MCF 10A (cell line): ENCODE measurements around the gene MOV10L1. TPM values are rescaled to one million over a fixed set of nuclear protein-coding genes. Genes with fewer than 3 reads are reported as not detected.
A peak's percentile ranks its signal among the peaks of the same experiment; 100 is the strongest.

Experiments used
- BruUV-seq: library from RNA; stranded (reverse); fragments of 400-500 nt; replicated peaks from 2 replicates; lab custom pipeline; 2021; lab: Mats Ljungman, UMichigan
- CTCF ChIA-PET: fragments of 300-600 bp; sonication (Branson Sonifier 250); formaldehyde crosslinking; extraction: SDS; loops from one replicate; lab custom pipeline; 2021; ENCODE audit warnings: antibody characterized with exemption, inconsistent platforms; lab: Yijun Ruan, JAX
- POLR2A ChIA-PET: fragments of 300-600, 350-650 bp; sonication (Branson Sonifier 250); formaldehyde crosslinking; extraction: SDS; loops from one replicate; lab custom pipeline; 2020; ENCODE audit warnings: antibody characterized with exemption, inconsistent platforms; lab: Yijun Ruan, JAX
- DNase-seq: peaks from one replicate; pipeline ENCODE4 v3.0.0-alpha.2; 2018; ENCODE audit not compliant: unreplicated experiment
- H3K27ac Mint-ChIP-seq: one replicate; pipeline ENCODE4 v1.8.0; 2022; ENCODE audit warnings: mild to moderate bottlenecking, low read depth, mixed read lengths; ENCODE audit not compliant: unreplicated experiment
- H3K27me3 Mint-ChIP-seq: one replicate; pipeline ENCODE4 v1.8.0; 2022; ENCODE audit warnings: mixed read lengths; ENCODE audit not compliant: insufficient read depth, unreplicated experiment
- H3K36me3 Mint-ChIP-seq: one replicate; pipeline ENCODE4 v1.8.0; 2022; ENCODE audit warnings: mild to moderate bottlenecking, moderate library complexity, mixed read lengths; ENCODE audit not compliant: insufficient read depth, unreplicated experiment
- H3K4me1 Mint-ChIP-seq: one replicate; pipeline ENCODE4 v1.8.0; 2022; ENCODE audit warnings: mixed read lengths; ENCODE audit not compliant: insufficient read depth, unreplicated experiment
- H3K4me3 Mint-ChIP-seq: one replicate; pipeline ENCODE4 v1.8.0; 2022; ENCODE audit warnings: mild to moderate bottlenecking, moderate library complexity, mixed read lengths; ENCODE audit not compliant: unreplicated experiment
- H3K9me3 Mint-ChIP-seq: one replicate; pipeline ENCODE4 v1.8.0; 2022; ENCODE audit warnings: mixed read lengths; ENCODE audit not compliant: unreplicated experiment
- intact Hi-C: fragments of 100-400 bp; cut with micrococcal nuclease; formaldehyde crosslinking; loops from 2 replicates; pipeline ENCODE4 v1.14.1; 2022
- total RNA-seq: library from RNA; stranded (reverse); gene quantifications from 2 replicates; pipeline ENCODE4 v1.2.3, GENCODE V29; 2022
- TF ChIP-seq, protein P1 (sequence below): fragments of 200-600 bp; IDR thresholded peaks from one replicate; pipeline ENCODE4 v1.8.0; 2022; ENCODE audit warnings: antibody characterized with exemption, mild to moderate bottlenecking; ENCODE audit not compliant: unreplicated experiment

The MOV10L1 gene
- total RNA-seq, 1 experiment from 2014 or later, result not detected

DNA sequence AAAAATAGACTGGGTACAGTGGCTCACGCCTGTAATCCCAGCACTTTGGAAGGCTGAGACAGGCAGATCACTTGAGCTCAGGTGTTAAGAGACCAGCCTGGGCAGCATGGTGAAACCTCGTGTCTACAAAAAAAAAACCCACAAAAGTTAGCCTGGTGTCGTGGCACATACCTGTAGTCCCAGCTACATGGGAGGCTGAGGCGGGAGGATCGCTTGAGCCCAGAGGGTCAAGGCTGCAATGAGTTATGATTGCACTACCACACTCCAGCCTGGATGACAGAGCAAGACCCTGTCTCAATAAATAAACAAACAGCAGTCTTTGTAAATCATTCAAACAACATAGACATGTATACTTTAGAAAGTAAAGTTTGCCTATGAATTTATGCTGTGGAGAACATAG, 2.5 kb downstream of the MOV10L1 start:
- TF ChIP-seq, protein P1, sequence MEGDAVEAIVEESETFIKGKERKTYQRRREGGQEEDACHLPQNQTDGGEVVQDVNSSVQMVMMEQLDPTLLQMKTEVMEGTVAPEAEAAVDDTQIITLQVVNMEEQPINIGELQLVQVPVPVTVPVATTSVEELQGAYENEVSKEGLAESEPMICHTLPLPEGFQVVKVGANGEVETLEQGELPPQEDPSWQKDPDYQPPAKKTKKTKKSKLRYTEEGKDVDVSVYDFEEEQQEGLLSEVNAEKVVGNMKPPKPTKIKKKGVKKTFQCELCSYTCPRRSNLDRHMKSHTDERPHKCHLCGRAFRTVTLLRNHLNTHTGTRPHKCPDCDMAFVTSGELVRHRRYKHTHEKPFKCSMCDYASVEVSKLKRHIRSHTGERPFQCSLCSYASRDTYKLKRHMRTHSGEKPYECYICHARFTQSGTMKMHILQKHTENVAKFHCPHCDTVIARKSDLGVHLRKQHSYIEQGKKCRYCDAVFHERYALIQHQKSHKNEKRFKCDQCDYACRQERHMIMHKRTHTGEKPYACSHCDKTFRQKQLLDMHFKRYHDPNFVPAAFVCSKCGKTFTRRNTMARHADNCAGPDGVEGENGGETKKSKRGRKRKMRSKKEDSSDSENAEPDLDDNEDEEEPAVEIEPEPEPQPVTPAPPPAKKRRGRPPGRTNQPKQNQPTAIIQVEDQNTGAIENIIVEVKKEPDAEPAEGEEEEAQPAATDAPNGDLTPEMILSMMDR, result no peak
- H3K27ac Mint-ChIP-seq, result no peak overlapping the region
- peaks cover 2% of the 10 kb centered on the region for H3K9me3 Mint-ChIP-seq
- intact Hi-C loops, result no loop called here
- no TSS peak for BruUV-seq
- H3K4me3 Mint-ChIP-seq, result no peak overlapping the region
- ChIA-PET POLR2A (no interaction called here), CTCF (no interaction called here)
- no peaks in the 10 kb centered on the region for H3K36me3 Mint-ChIP-seq
- no peaks in the 10 kb centered on the region for H3K4me1 Mint-ChIP-seq
- DNase-seq, result no peak
- H3K27me3 Mint-ChIP-seq, result peaks cover 22% of the 10 kb centered on the region

DNA sequence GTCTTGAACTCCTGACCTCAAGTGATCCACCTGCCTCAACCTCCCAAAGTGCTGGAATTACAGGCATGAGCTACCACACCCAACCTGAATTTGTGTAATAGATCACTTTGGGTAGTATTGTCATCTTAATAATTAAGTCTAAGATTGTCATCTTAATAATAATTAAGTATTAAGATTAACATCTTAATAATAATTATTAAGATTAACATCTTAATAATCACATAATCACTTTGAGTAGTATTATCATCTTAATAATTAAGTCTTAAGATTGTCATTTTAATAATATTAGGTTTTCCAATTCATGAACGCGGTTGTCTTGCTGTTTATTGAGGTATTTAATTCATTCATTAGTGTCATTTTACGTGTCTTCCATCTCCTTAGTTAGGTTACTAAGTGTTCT, 8.2 kb downstream of the MOV10L1 start:
- CTCF ChIA-PET, result interaction anchor here (0.8 kb wide), 1 partner anchor 53 kb away, joined by 4 read pairs; no protein-coding TSS in a partner anchor
- Mint-ChIP-seq H3K4me3 (no peak overlapping the region), H3K36me3 (no peaks in the 10 kb centered on the region), H3K27me3 (peaks cover 13% of the 10 kb centered on the region), H3K27ac (no peak overlapping the region), H3K4me1 (no peaks in the 10 kb centered on the region), H3K9me3 (no peaks in the 10 kb centered on the region)
- no TSS peak for BruUV-seq
- TF ChIP-seq, protein P1, result no peak
- DNase-seq, result no peak
- intact Hi-C loops, result no loop called here
- POLR2A ChIA-PET, result no interaction called here

DNA sequence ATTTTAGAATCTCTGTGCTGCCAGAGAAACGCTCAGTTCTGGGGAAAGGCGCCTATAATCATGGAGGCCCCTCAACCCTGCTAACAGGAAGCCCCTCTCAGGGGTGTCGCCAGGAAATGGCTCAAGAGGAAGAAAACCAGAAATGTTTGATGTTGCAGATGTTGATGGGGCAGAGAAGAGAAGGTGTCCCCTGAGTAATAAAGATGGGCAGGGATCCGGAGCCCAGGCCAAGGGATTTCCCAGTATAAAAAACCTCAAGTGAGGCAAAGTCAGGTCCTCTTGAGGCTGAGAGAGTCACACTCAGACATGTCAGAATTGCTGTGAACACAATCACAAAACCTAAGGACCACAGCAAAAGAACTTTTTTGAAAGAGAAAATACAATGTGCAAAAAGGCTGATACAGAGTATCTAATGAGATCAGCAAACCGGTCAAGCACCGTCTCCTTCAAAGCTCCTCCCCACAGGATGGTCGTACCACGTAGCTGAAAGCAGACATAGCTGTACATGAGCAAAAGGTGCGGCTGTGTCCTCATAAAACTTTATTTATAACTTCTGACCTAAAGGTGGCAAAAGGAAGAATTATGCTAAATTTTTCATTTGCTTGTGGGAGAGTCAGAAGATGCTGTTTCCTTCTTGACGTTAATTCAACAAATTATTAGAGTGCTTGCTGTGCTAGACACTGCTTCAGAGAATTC, 12.2 kb downstream of the MOV10L1 start:
- Mint-ChIP-seq H3K36me3 (no peaks in the 10 kb centered on the region), H3K9me3 (no peaks in the 10 kb centered on the region), H3K4me3 (no peak overlapping the region), H3K27ac (no peak overlapping the region), H3K27me3 (peaks cover 3% of the 10 kb centered on the region), H3K4me1 (no peaks in the 10 kb centered on the region)
- TF ChIP-seq, protein P1, result no peak
- ChIA-PET CTCF (interaction anchor here (1.0 kb wide), 1 partner anchor 22 kb away, joined by 4 read pairs; no protein-coding TSS in a partner anchor), POLR2A (no interaction called here)
- no TSS peak for BruUV-seq
- intact Hi-C loops, result no loop called here
- no peak for DNase-seq

DNA sequence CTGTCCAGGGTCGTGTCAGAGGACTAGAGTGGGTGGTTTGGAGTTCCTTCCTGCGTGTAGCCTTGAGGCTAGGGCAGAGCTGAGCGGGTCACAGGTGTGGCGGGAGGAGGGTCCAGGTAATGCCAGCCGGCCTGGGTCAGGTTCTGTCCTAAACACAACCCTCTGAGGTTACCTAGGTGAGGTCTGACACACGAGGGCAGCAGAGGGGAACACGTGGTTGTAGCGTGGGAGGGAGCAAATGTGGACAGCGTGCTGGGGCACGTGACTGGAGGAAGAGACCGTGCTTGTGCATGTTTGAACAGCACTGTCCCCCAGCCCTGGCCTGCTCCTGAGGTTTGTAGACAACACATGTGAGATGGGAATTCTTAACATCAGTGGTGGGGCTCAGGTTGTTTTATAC, 13.1 kb downstream of the MOV10L1 start:
- intact Hi-C loops, result no loop called here

More for the DNA sequence above, 13.1 kb downstream of the MOV10L1 start:
- Mint-ChIP-seq H3K27ac (peak overlapping the region; percentile 42), H3K9me3 (no peaks in the 10 kb centered on the region), H3K36me3 (no peaks in the 10 kb centered on the region), H3K4me3 (no peak overlapping the region), H3K4me1 (no peaks in the 10 kb centered on the region), H3K27me3 (no peaks in the 10 kb centered on the region)
- POLR2A ChIA-PET, result no interaction called here
- TF ChIP-seq, protein P1, result no peak
- DNase-seq, result peak; percentile 51
- CTCF ChIA-PET, result interaction anchor here (0.6 to 1.5 kb wide), 4 partner anchors 13 to 190 kb away, joined by 3 to 7 read pairs (median 4); no protein-coding TSS in a partner anchor
- BruUV-seq, result no TSS peak
